PC-3 (cell line): ENCODE data around the gene PAX2. TPM values are rescaled to one million over a fixed set of nuclear protein-coding genes. Genes with fewer than 3 reads are reported as not detected.

ENCODE experiments used
- ATAC-seq: fragments of 200-7000 bp; cut with Tn5 transposase; 2 replicates; pipeline ENCODE4 v1.9.1; 2020; ENCODE audit warnings: mild to moderate bottlenecking, moderate library complexity
- BruUV-seq: library from RNA; stranded (reverse); fragments of 400-500 nt; replicated peaks from 2 replicates; lab custom pipeline; 2021; lab: Mats Ljungman, UMichigan
- CTCF ChIA-PET: fragments of 300-600 bp; sonication (Branson Sonifier 250); formaldehyde crosslinking; loops from one replicate; lab custom pipeline; 2022; ENCODE audit warnings: antibody characterized with exemption; lab: Charles Lee
- POLR2A ChIA-PET: fragments of 300-600 bp; sonication (Branson Sonifier 250); formaldehyde crosslinking; loops from one replicate; lab custom pipeline; 2022; ENCODE audit warnings: antibody characterized with exemption; ENCODE audit not compliant: unreplicated experiment; lab: Charles Lee
- DNase-seq: peaks from one replicate; pipeline ENCODE4 v3.0.0-alpha.2; 2015
- H2AFZ ChIP-seq: fragments of 300-600 bp; sonication (generic); 2 replicates; pipeline ENCODE4 v1.6.0; 2016; ENCODE audit warnings: antibody characterized with exemption, low read length
- H3F3A ChIP-seq: fragments of 300-600 bp; sonication (generic); one replicate; pipeline ENCODE4 v1.6.0; 2017; ENCODE audit warnings: antibody characterized with exemption, low read length, control low read depth, mild to moderate bottlenecking; ENCODE audit not compliant: unreplicated experiment
- H3K27ac ChIP-seq: fragments of 300-600 bp; sonication (generic); 2 replicates; pipeline ENCODE4 v1.5.1; 2016; ENCODE audit warnings: mild to moderate bottlenecking, low read length
- H3K27me3 ChIP-seq: fragments of 300-600 bp; sonication (generic); 2 replicates; pipeline ENCODE4 v1.6.1; 2016; ENCODE audit warnings: low read length, mixed read lengths
- H3K36me3 ChIP-seq: fragments of 300-600 bp; sonication (generic); 2 replicates; pipeline ENCODE4 v1.6.1; 2016; ENCODE audit warnings: low read depth, mixed run types, low read length, mixed read lengths
- H3K4me1 ChIP-seq: fragments of 300-600 bp; sonication (generic); 2 replicates; pipeline ENCODE4 v1.5.1; 2016; ENCODE audit warnings: low read length; ENCODE audit not compliant: insufficient read depth
- H3K4me2 ChIP-seq: fragments of 300-600 bp; sonication (generic); 2 replicates; pipeline ENCODE4 v1.6.0; 2016; ENCODE audit warnings: low read length
- H3K4me3 ChIP-seq: fragments of 300-600 bp; sonication (generic); 2 replicates; pipeline ENCODE4 v1.5.1; 2016; ENCODE audit warnings: mild to moderate bottlenecking, low read length, mixed read lengths
- H3K79me2 ChIP-seq: fragments of 300-600 bp; sonication (generic); 2 replicates; pipeline ENCODE4 v1.6.1; 2017; ENCODE audit warnings: low read length, mixed read lengths
- H3K9ac ChIP-seq: fragments of 300-600 bp; sonication (generic); 2 replicates; pipeline ENCODE4 v1.6.0; 2016; ENCODE audit warnings: mild to moderate bottlenecking, low read length
- H3K9me2 ChIP-seq: fragments of 300-600 bp; sonication (generic); replicated peaks from 2 replicates; pipeline ENCODE4 v1.6.1; 2016; ENCODE audit warnings: mixed run types, low read length, mixed read lengths
- H3K9me3 ChIP-seq: fragments of 300-600 bp; sonication (generic); 2 replicates; pipeline ENCODE4 v1.6.1; 2016; ENCODE audit warnings: low read length, mixed read lengths
- H4K20me1 ChIP-seq: fragments of 300-600 bp; sonication (generic); 2 replicates; pipeline ENCODE4 v1.6.1; 2016; ENCODE audit warnings: low read length, mixed read lengths
- CTCF ChIP-seq: fragments of 300-600 bp; sonication (generic); conservative IDR thresholded peaks from 2 replicates; pipeline ENCODE4 v1.5.1; 2017; ENCODE audit warnings: antibody characterized with exemption, low read depth, mild to moderate bottlenecking, low read length
- EZH2 ChIP-seq: fragments of 300-600 bp; sonication (generic); IDR thresholded peaks from one replicate; pipeline ENCODE4 v1.6.1; 2017; ENCODE audit warnings: antibody characterized with exemption, mild to moderate bottlenecking, low read length; ENCODE audit not compliant: unreplicated experiment
- EZH2phosphoT487 ChIP-seq: fragments of 300-600 bp; sonication (generic); IDR thresholded peaks from 2 replicates; pipeline ENCODE4 v1.6.1; 2018; ENCODE audit warnings: mild to moderate bottlenecking, antibody characterized with exemption, low read length, borderline replicate concordance
- intact Hi-C: fragments of 100-400 bp; cut with micrococcal nuclease; formaldehyde crosslinking; loops from 2 replicates; pipeline ENCODE4 v1.9.0; 2023
- total RNA-seq: library from RNA; depleted of rRNA; stranded (reverse); fragments of >200 nt; gene quantifications from 2 replicates; pipeline ENCODE4 v1.2.3, GENCODE V29; 2014

PAX2 gene
- total RNA-seq, 1 experiment from 2014 or later = not detected

DNA sequence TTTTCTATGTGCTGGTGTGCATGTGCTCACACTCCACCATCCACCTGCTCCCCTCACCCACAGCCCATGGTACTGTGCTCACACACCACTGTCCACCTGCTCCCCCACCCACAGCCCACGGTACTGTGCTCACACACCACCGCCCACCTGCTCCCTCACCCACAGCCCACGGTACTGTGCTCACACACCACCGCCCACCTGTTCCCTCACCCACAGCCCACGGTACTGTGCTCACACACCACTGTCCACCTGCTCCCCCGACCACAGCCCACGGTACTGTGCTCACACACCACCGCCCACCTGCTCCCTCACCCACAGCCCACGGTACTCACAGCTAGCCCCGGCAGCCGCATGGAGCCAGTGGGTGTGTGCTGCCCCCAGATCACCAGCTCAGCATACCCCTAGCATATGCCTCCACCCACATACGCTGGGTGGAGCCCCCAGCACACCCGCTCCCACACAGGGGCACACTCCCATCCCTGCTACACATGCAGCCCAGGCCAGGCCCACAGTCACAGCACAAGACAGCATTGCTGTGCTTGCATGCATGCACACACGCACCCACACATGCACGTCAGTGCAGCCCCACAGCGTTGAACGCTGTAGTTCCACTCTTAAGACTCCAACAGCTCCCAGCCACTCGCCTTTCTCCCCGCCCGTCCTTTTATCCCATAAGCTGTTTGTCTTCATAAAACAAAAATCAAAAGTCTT lies 62.0 kb downstream of the PAX2 start:
- Histone ChIP-seq H3K4me2 (no peak overlapping the region), H3K9me3 (no peaks in the 10 kb centered on the region), H3K4me1 (no peaks in the 10 kb centered on the region), H4K20me1 (no peaks in the 10 kb centered on the region), H3K27me3 (peaks cover 84% of the 10 kb centered on the region), H2AFZ (no peak overlapping the region), H3K36me3 (no peaks in the 10 kb centered on the region), H3K9ac (no peak overlapping the region), H3F3A (no peaks in the 10 kb centered on the region), H3K9me2 (no peaks in the 10 kb centered on the region), H3K79me2 (no peaks in the 10 kb centered on the region), H3K27ac (no peak overlapping the region), H3K4me3 (no peak overlapping the region)
- no peak for ATAC-seq
- TF ChIP-seq EZH2 = no peak
- TF ChIP-seq CTCF = no peak
- TF ChIP-seq EZH2phosphoT487 = no peak
- ChIA-PET POLR2A (no interaction called here), CTCF (no interaction called here)
- DNase-seq = no peak
- intact Hi-C loops = no loop called here
- BruUV-seq = no TSS peak

- Histone ChIP-seq H3K27me3 (peaks cover 87% of the 10 kb centered on the region), H3K9me2 (no peaks in the 10 kb centered on the region), H3K4me1 (no peaks in the 10 kb centered on the region), H3K36me3 (no peaks in the 10 kb centered on the region), H3K79me2 (no peaks in the 10 kb centered on the region), H3K4me2 (no peak overlapping the region), H3K9me3 (no peaks in the 10 kb centered on the region), H3F3A (no peaks in the 10 kb centered on the region), H2AFZ (no peak overlapping the region), H3K4me3 (no peak overlapping the region), H3K9ac (no peak overlapping the region), H4K20me1 (no peaks in the 10 kb centered on the region), H3K27ac (no peak overlapping the region)
- TF ChIP-seq EZH2 (no peak), EZH2phosphoT487 (no peak)
- no TSS peak for BruUV-seq
- POLR2A ChIA-PET = no interaction called here
- CTCF ChIA-PET = no interaction called here
- no peak for ATAC-seq
- no peak for DNase-seq
- intact Hi-C loops = no loop called here
These were observed 63.5 kb downstream of the PAX2 start for GRCh38 chr10:100808876-100809275.

DNA sequence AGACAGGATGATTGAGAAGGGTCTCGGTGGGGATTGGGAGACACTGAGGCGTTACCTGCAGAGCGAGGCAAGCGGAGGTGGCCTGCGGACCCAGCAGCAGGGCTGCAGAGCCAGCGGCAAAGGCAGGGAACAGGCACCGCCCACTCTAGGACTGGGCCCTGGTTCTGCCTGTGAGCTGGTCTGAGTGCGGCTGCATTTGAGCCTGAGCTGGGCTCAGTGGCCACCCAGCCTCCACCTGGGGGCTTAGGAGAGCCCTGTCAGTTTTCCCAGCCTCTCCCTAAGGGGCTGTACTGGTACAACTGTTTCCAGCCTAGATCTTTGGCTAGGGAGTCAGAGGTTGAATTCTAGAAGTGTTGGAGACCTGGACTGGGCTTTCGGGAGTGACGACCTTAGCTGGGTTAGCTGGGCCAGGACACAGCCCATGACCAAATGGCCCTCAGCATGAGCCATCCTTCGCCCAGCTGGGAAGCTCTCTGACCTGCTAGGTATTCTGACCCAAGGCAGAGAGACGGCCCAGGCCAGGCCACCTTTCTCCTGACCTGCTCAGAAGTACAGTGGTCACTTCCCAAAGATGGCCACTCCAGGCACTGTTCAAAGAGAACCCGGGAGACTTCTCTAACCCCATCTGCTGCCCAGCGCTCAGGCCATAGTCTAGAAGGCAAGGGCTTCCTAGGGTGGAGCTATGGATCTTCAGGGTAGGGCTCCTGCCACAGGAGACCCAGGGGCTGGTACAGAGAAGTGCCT lies 64.9 kb downstream of the PAX2 start:
- H3K9me3 ChIP-seq = no peaks in the 10 kb centered on the region
- no peak overlapping the region for H3K4me3 ChIP-seq
- no peak overlapping the region for H2AFZ ChIP-seq
- H3K27me3 ChIP-seq = peaks cover 86% of the 10 kb centered on the region
- no peaks in the 10 kb centered on the region for H3K4me1 ChIP-seq
- H4K20me1 ChIP-seq = no peaks in the 10 kb centered on the region
- ChIA-PET CTCF (no interaction called here), POLR2A (no interaction called here)
- DNase-seq (no peak), ATAC-seq (no peak)
- H3K4me2 ChIP-seq = no peak overlapping the region
- no peak overlapping the region for H3K27ac ChIP-seq
- no peaks in the 10 kb centered on the region for H3F3A ChIP-seq
- no peaks in the 10 kb centered on the region for H3K79me2 ChIP-seq
- H3K36me3 ChIP-seq = no peaks in the 10 kb centered on the region
- no peaks in the 10 kb centered on the region for H3K9me2 ChIP-seq
- intact Hi-C loops = no loop called here
- TF ChIP-seq EZH2phosphoT487 (no peak), EZH2 (no peak), CTCF (no peak)
- no TSS peak for BruUV-seq
- H3K9ac ChIP-seq = no peak overlapping the region
